Left kidney (tissue), 8 donors: ENCODE measurements around the gene POMGNT1. TPM values are rescaled to one million over a fixed set of nuclear protein-coding genes. Genes with fewer than 3 reads are reported as not detected.
"Not testable (repeated sequence)": the region's sequence is repeated elsewhere in the genome, so short reads cannot be mapped to it uniquely, and the experiment has no call there.

Experiments
- DNase-seq: peaks from one replicate; pipeline ENCODE4 v3.0.0-alpha.2; 2013
- long read RNA-seq, 8 donors: transcript quantifications; one replicate each; lab custom pipeline, GENCODE V29; 2026
- polyA plus RNA-seq: library from polyadenylated mRNA; unstranded; fragments of 120-200 nt; gene quantifications from one replicate; pipeline ENCODE4 v1.2.1, GENCODE V29; 2013; ENCODE audit not compliant: insufficient read length

POMGNT1 gene
- 84.1 TPM for polyA plus RNA-seq
- long read RNA-seq, donor 1, transcript POMGNT1-201 (22 exons, 2,728 nt), result major isoform, 10 of 12 reads
- long read RNA-seq, donor 1, partial matches to known transcripts, result 0 of 12 reads
- long read RNA-seq, donor 1, other reads (novel, unspliced or antisense), result 0 of 12 reads
- long read RNA-seq, donor 2, transcript POMGNT1-201 (22 exons, 2,728 nt), result major isoform, 8 of 11 reads
- long read RNA-seq, donor 2, partial matches to known transcripts, result 0 of 11 reads
- long read RNA-seq, donor 2, other reads (novel, unspliced or antisense), result 0 of 11 reads
- long read RNA-seq, donor 3, transcript POMGNT1-201 (22 exons, 2,728 nt), result major isoform, 8 of 9 reads
- long read RNA-seq, donor 3, partial matches to known transcripts, result 0 of 9 reads
- long read RNA-seq, donor 3, other reads (novel, unspliced or antisense), result 0 of 9 reads
- long read RNA-seq, donor 4, result 0 reads
- long read RNA-seq, donor 5, transcript POMGNT1-201 (22 exons, 2,728 nt), result major isoform, 16 of 100 reads
- long read RNA-seq, donor 5, partial matches to known transcripts, result 17 of 100 reads
- long read RNA-seq, donor 5, other reads (novel, unspliced or antisense), result 67 of 100 reads
- long read RNA-seq, donor 6, transcript POMGNT1-201 (22 exons, 2,728 nt), result major isoform, 9 of 21 reads
- long read RNA-seq, donor 6, partial matches to known transcripts, result 12 of 21 reads
- long read RNA-seq, donor 6, other reads (novel, unspliced or antisense), result 0 of 21 reads
- long read RNA-seq, donor 7, transcript POMGNT1-201 (22 exons, 2,728 nt), result major isoform, 15 of 27 reads
- long read RNA-seq, donor 7, partial matches to known transcripts, result 6 of 27 reads
- long read RNA-seq, donor 7, other reads (novel, unspliced or antisense), result 5 of 27 reads
- long read RNA-seq, donor 8, partial matches to known transcripts, result 0 of 3 reads
- long read RNA-seq, donor 8, other reads (novel, unspliced or antisense), result 0 of 3 reads

DNA sequence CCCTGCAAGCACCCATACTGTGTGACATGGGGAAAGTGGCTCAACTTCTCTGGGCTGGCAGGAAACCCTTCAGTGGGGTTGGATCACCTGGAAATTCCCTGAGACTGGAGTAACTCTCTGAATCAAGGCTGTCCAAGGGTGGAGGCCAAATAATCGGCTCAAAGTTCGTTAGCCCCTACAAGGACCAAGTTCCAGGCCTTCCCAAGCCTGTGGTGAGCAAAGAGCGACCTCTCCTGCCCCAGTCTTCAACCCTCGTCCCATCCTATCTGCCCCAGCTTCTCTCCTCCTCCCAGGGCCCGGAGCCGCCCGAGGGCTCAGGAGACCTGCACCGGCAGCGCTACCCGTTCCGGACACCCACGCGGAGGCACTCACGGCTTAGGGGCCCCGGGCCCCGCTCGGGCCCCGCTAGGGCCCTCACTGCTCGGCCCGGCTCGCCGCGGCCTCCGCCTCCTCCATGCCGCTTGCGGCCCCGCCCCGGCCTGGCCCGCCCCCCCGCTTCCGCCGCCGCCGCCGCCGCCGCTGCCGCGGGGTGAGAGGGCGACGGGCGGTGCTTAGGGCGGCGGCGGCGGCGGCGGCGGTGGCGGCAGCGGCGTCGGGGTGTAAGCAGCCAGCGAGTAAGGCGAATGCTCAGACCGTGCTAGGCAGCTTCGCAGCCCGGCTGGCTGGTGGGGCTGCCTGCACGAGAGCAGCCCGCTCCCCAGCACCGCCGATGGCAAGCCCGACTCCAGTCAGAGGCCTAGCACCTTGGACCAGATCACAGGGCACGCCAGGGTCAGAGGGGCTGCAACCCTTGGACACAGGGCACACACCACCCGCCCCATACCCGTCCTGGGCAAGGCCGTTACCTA lies at the start of gene POMGNT1:
Gene POMGNT1, minus strand, starts transcription at position 471 of the 848 bp plus-strand sequence. CDS start 613 bp downstream, outside the sequence.
- DNase-seq, result peak; percentile 63

DNA sequence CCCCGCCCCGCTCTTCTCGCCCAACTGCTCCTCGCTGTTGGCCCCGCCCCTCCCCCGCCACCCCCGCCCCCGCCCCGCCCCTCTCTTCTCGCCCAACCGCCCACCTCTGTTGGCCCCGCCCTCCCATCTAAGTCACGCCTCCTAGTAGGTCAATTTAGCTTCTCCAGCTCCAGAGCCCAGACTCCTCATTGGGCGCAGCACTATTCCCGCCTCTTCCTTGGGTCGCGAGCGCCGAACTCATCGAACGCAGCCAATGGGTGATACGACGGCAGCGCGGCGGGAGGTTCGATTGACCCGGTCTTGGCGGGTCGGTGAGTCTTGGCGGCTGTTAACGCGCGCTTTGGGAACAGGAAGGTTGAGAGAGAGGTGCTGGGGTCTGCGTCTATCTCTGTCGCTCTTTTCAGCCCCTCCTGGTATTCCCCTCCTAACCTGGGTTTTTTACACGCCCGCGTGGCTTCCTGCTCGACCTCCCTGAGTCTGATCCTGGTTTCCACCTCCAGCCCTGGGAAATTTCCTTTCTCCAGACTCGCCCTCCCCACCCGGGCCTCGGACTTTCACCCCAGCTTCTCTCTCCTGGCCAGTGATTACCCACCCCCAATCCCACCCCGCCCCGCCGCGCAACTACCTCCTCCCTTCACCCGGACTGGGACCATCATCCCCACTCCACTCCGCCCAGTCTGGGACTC lies 49.3 kb upstream of the POMGNT1 start, which contains the start of gene RAD54L:
Gene RAD54L, plus strand, starts transcription at position 328 of the 686 bp plus-strand sequence. CDS start 643 bp downstream, outside the sequence.
- peak; percentile 98 for DNase-seq

DNA sequence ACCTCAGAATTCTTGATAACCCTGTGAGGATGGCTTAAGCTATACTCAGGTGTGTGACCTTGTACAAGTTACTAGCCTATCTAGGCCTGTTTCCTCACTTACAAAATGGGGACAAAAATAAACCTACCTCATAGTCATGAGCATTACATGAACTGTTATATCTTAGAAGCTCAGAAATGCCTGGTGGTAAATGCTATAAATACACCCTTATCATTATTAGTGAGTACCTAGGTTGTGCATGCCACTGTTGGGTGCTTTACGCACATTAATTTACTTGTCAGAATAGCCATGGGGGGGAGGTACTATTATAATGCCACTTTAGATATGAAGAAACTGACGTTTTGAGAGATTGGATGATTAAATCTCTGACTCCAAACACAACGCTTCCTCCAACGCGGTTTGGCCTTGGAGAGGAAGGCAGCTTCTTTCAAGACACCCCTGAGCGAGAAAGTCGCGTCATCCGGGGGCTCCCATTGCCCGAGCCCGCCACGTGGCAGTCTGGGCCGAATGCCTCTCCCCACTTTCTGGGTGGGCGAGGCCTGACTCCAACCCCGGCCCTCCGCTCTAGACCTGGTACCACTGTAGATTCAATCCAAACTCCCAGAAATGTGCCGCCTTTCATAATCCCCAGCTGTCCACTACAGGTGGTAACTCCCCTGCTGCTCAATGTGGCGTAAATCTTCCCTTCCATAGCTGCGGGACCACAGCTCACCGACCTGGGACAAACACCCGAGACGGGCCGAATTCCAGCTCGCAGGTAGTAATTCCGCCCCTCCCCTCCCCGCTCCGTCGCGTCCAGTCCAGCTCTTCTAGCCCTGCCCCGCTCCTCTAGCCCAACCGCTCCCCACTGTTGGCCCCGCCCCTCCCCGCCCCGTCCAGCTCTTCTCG lies 48.6 kb upstream of the POMGNT1 start:
- no peak for DNase-seq

DNA sequence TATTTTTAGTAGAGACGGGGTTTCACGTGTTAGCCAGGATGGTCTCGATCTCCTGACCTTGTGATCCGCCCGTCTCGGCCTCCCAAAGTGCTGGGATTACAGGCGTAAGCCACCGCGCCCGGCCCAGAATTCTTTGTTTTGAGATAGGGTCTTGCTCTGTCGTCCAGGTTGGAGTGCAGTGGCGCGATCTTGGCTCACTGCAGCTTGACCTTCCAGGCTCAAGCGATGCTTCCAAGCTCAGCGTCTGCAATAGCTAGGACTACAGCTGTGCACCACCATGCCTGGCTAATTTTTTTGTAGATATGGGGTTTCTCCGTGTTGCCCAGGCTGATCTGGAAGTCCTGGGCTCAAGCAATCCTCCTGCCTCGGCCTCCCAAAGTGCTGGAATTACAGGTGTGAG lies 47.9 kb upstream of the POMGNT1 start:
- not testable (repeated sequence) for DNase-seq

DNA sequence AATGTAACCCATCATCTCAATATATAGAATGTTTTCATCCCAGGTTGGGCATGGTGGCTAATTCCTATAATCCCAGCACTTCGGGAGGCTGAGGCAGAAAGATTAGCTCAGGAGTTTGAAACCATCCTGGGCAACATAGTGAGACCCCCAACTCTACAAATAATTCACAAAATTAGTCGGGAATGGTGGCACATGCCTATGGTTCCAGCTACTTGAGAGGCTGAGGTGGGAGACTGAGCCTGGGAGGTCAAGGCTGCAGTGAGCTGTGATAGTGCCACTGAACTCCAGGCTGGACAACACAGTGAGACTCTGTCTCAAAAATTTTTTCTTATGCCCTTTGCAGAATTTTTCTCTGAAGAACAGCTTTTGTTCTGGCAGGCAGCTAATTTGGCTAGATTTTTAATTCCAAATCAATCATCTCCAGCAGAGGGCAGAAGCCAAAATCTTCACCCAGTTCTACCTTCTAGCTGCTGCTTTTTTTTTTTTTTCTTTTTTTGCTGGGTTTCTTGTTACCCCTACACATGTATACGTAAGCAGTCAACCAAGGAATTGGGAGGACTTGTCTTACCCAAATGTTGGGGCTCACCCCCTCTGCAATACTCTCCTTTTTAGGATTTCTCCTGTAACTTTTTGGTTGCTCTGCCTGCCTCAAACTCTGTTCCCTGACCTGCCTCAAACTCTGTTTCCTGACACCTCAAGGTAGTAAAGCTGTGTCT lies 46.6 kb upstream of the POMGNT1 start:
- no peak for DNase-seq

DNA sequence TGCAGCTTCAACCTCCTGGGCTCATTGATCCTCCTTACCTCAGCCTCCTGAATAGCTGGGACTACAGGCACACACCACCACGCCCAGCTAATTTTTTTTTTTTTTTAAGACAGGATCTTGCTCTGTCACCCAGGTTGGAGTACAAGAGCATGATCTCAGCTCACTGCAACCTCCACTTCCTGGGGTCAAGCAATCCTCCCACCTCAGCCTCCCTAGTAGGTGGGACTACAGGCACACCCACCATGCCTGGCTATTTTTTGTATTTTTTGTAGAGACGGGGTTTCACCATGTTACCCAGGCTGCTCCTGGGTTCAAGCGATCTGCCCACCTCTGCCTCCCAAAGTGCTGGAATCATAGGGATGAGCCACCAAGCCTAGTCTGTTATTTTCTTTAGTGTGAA lies 45.6 kb upstream of the POMGNT1 start:
- not testable (repeated sequence) for DNase-seq

DNA sequence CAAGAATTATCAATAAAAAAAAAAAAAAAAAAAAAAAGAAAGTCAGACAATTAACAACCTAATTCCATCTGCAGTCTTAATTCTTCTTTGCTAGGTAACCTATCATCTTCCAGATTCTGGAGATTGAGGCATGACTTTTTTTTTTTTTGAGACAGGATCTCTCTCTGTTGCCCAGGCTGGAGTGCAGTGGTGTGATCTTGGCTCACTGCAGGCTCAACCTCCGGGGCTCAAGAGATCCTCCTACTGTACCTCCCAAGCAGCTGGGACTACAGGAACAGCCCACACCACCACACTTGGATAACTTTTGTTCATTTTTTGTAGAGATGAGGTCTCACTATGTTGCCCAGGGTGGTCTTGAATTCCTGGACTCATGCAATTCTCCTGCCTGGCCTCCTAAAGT lies 44.7 kb upstream of the POMGNT1 start:
- no peak for DNase-seq

DNA sequence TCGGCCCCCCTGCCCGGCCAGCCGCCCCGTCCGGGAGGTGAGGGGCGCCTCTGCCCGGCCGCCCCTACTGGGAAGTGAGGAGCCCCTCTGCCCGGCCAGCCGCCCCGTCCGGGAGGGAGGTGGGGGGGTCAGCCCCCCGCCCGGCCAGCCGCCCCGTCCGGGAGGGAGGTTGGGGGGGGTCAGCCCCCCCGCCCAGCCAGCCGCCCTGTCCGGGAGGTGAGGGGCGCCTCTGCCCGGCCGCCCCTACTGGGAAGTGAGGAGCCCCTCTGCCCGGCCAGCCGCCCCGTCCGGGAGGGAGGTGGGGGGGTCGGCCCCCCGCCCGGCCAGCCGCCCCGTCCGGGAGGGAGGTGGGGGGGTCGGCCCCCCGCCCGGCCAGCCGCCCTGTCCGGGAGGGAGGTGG lies 43.5 kb upstream of the POMGNT1 start:
- not testable (repeated sequence) for DNase-seq

DNA sequence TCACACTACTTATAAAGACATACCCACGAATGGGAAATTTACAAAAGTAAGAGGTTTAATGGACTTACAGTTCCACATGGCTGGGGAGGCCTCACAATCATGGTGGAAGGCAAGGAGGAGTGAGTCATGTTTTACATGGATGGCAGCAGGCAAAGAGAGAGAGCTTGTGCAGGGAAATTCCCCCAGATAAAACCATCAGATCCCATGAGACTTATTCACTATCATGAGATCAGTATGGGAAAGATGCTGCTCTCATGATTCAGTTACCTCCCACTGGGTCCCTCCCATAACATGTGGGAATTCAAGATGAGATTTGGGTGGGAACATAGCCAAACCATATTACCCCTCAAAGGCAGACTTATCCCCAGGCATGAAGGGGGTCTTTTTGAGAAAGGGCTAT lies 40.6 kb upstream of the POMGNT1 start:
- DNase-seq, result not testable (repeated sequence)

DNA sequence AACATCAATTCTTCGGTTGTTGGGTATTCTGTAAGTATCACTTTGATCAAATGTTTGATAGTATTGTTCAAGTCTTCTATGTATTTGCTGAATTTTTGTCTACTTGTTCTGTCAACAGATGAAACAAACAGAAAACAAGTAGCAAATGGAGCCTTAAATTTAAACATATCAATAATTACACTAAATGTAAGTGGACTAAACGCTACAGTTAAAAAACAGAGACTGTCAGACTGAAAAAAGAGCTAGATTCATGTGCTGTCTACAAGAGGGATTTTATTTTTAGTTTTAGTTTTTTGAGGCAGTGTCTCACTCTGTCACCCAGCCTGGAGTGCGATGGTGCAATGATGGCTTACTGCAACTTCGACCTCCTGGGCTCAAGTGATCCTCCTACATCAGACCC lies 38.6 kb upstream of the POMGNT1 start:
- no peak for DNase-seq

DNA sequence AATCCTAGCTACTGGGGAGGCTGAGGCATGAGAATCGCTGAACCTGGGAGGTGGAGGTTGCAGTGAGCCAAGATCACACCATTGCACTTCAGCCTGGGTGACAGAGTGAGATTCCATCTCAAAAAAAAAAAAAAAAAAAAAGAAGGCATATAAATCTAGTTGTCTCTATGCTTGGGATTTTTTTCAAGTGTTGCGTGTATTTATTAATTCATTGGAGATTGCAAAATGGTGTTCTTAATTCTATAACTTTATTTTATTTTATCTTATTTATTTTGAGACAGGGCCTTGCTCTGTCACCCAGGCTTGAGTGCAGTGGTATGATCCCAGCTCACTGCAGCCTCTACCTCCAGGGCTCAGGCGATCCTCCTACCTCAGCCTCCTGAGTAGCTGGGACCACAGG lies 33.0 kb upstream of the POMGNT1 start:
- DNase-seq, result not testable (repeated sequence)

DNA sequence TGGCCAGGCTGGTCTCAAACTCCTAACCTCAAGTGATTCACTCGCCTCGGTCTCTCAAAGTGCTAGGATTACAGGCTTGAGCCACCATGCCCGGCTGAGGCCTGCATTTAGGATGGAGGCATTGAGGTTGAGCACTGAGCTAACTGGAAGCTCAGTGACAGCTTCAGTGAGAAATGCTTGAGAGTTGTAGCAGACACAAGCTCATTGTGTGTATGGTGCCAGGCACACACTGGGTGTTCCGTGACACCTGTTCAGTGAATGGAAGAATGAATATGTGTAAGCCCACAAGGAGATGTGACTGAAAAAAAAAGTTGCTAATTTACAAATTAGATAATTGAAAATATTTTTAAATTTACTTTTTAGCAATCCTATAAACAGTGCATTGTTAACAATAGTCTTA lies 26.7 kb upstream of the POMGNT1 start:
- DNase-seq, result no peak

DNA sequence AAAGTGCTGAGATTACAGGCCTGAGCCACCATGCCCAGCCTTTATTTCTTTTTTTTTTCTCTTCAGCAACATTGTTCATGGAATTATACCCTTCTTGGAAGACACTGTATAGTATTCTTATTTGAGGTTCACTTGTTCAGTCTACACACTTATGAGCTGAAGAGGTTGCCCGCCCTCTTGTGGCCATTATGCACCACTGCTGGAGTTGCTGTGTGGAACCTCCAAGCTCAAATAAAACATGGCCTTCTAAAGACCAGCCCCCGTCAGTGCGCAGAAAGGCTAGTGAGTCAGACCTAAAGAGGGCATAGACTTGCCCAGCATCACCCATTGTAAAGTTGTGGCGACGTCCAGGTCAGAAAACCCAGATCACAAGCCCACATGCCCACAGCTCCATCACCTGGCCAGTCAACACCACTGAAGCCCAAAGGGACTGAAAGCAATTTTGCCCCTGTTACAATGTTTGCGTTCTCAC lies 25.3 kb upstream of the POMGNT1 start:
- peak; percentile 77 for DNase-seq

DNA sequence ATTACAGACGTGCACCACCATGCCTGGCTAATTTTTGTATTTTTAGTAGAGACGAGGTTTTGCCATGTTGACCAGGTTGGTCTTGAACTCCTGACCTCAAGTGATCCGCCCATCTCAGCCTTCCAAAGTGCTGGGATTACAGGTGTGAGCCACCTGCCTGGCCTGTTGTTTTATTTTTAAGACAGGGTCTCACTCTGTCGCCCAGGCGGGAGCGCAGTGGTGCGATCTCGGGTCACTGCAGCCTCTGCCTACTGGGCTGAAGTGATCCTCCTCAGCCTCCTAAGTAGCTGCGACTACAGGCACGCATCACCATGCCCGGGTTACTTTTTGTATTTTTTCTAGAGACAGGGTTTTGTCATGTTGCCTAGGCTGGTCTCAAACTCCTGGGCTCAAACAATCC lies 24.8 kb upstream of the POMGNT1 start:
- not testable (repeated sequence) for DNase-seq

DNA sequence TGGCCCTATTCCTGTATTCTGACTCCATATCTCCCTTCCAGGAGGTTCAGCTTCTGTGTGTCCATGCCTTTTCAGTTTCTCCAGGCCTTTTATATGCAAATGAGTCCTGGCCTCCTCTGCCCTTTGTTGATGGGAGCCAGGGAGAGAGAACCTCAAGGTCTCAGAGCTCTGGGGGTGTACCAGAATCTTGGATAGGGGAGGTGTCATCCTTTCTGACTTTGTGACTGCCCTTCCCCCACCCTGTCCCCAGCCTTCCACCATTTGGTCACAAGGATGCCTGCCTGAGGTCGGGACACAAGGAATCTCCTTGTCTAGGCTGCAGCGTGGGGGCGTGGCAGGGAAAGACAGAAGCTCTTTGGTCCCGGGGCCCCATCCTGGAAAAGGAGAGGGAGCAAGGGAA lies 23.5 kb upstream of the POMGNT1 start:
- no peak for DNase-seq

DNA sequence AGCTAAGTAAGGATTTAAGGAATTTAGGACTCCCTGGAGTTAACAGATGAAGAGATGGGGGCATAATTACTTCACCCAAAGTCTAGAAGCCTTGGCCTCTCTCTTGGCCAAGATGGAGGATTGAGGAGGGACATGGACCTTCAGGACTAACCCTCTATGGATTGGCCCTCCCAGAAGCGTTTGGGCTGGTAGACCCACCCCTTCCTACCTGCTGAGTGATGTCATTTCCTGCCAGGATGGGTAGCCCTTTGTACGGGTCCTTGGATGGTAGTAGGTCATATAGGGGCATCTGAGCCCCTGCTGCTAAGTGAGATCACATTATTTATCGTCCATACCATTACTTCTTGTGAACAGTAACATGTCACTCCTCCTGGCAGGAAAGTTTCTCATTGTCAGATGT lies 22.6 kb upstream of the POMGNT1 start:
- no peak for DNase-seq

DNA sequence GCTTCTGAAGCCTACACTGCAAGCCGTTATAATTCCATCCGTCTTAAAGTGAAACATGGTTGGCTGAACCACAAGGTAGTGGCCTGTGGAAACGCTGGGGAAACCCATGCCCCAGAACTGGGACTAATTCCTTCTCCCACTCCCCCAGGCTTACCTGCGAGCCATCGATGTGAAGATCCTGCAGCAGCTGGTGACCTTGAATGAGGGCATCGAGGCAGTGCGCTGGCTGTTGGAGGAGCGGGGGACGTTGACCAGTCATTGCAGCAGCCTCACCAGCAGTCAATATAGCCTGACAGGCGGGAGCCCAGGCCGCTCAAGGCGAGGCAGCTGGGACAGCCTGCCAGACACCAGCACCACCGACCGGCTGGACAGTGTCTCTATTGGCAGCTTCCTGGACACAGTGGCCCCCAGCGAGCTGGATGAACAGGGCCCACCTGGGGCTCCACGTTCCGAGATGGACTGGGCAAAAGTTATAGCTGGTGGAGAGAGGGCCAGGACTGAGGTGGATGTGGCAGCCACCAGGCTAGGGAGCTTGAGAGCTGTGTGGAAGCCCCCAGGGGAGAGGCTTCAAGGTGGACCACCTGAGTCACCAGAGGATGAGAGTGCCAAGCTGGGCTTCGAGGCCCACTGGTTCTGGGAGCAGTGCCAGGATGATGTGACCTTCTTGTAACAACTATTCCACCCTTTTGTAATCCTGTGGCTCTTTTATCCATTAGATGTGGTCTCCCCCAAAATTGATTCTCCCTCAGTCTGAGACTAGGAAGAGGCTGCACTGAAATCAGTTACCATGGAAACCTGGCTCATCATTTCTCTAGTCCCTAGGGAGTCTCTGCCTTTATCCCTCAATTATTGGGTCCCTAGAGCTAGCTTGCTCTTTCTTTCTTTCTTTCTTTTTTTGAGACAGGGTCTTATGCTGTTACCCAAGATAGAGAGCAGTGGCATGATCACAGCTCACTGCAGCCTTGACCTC lies 21.6 kb upstream of the POMGNT1 start:
- DNase-seq, result no peak

DNA sequence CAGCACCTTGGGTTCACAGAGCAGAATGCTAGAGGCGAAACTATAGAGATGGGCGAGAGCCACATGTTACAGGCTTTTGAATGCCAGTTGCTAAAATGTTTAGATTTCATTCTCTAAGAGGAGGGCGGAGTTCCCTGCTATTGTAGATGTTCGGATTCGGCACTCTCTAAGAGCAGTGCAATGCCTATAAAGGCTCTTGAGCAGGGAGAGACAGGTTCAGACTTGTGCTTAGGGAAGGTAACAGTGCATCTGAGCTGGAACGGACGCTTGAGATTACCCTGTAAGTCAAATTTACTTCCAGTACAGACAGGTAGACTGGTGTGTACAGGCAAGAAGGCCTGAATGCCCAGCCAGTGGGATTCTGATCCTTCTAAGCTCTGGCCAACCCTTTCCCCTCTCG lies 20.2 kb upstream of the POMGNT1 start:
- DNase-seq, result no peak
